Keratinocyte (primary cell): ENCODE measurements around the gene SLC6A3. TPM values are rescaled to one million over a fixed set of nuclear protein-coding genes. Genes with fewer than 3 reads are reported as not detected.

ENCODE experiments used
- DNase-seq: peaks from one replicate; pipeline ENCODE4 v3.0.0-alpha.2; 2011; ENCODE audit warnings: low read depth, missing footprints, low spot score
- FAIRE-seq: peaks from 2 replicates; lab custom pipeline; 2011; peaks lifted over from hg19 to GRCh38; lab: Jason Lieb, UNC
- H2AFZ ChIP-seq: 2 replicates; pipeline ENCODE4 v1.6.0; 2012; ENCODE audit warnings: low read length, control low read depth, inconsistent platforms; ENCODE audit not compliant: control insufficient read depth
- H3K27ac ChIP-seq: 2 replicates; pipeline ENCODE4 v1.5.1; 2011; ENCODE audit warnings: low read length; ENCODE audit not compliant: control insufficient read depth, insufficient read depth
- H3K27me3 ChIP-seq: 3 replicates; pipeline ENCODE4 v1.6.0; 2011; ENCODE audit warnings: low read length; ENCODE audit not compliant: control insufficient read depth, insufficient read depth; ENCODE audit errors: extremely low read depth
- H3K36me3 ChIP-seq, 2 experiments: 2 replicates in 1 of 2; 3 replicates in 1 of 2; pipeline ENCODE4 v1.5.1; 2011; ENCODE audit warnings: low read length in 2 of 2, mild to moderate bottlenecking in 1 of 2; ENCODE audit not compliant: control insufficient read depth in 2 of 2, insufficient read depth in 2 of 2; ENCODE audit errors: extremely low read depth in 1 of 2
- H3K4me1 ChIP-seq: 3 replicates; pipeline ENCODE4 v1.5.1; 2011; ENCODE audit warnings: low read length; ENCODE audit not compliant: control insufficient read depth, insufficient read depth; ENCODE audit errors: extremely low read depth
- H3K4me2 ChIP-seq: 3 replicates; pipeline ENCODE4 v1.6.0; 2011; ENCODE audit warnings: low read depth, low read length; ENCODE audit not compliant: control insufficient read depth, insufficient read depth; ENCODE audit errors: extremely low read depth
- H3K4me3 ChIP-seq, 3 experiments: fragments of 200-600 bp in 1 of 3; sonication (generic) in 1 of 3; 2 replicates in 2 of 3; 3 replicates in 1 of 3; pipeline ENCODE4 v1.5.1; 2011 to 2016; ENCODE audit warnings: low read length in 3 of 3, mild to moderate bottlenecking in 3 of 3, control low read depth in 2 of 3, inconsistent platforms in 1 of 3, low read depth in 1 of 3, mixed read lengths in 1 of 3, mixed run types in 1 of 3, moderate library complexity in 1 of 3; ENCODE audit not compliant: control insufficient read depth in 2 of 3, insufficient read depth in 2 of 3; ENCODE audit errors: extremely low read depth in 1 of 3
- H3K79me2 ChIP-seq: 2 replicates; pipeline ENCODE4 v1.6.0; 2012; ENCODE audit warnings: low read length; ENCODE audit not compliant: control insufficient read depth, insufficient read depth
- H3K9ac ChIP-seq: 3 replicates; pipeline ENCODE4 v1.6.0; 2011; ENCODE audit warnings: low read length; ENCODE audit not compliant: control insufficient read depth, insufficient read depth; ENCODE audit errors: extremely low read depth
- H3K9me1 ChIP-seq: 3 replicates; pipeline ENCODE4 v1.6.0; 2011; ENCODE audit warnings: low read length; ENCODE audit not compliant: control insufficient read depth, insufficient read depth; ENCODE audit errors: extremely low read depth
- H3K9me3 ChIP-seq: 2 replicates; pipeline ENCODE4 v1.5.1; 2012; ENCODE audit warnings: low read depth, low read length; ENCODE audit not compliant: control insufficient read depth
- H4K20me1 ChIP-seq: 3 replicates; pipeline ENCODE4 v1.6.0; 2011; ENCODE audit warnings: low read length; ENCODE audit not compliant: control insufficient read depth, insufficient read depth; ENCODE audit errors: extremely low read depth
- CTCF ChIP-seq, 3 experiments: IDR thresholded peaks in 1 of 3; conservative IDR thresholded peaks in 1 of 3; optimal IDR thresholded peaks in 1 of 3; 2 replicates in 2 of 3; 3 replicates in 1 of 3; pipeline versions ENCODE3 to v1.5.1; 2011; ENCODE audit warnings: low read length in 3 of 3, mild to moderate bottlenecking in 3 of 3, moderate library complexity in 2 of 3, control low read depth in 1 of 3, inconsistent platforms in 1 of 3; ENCODE audit not compliant: insufficient read depth in 2 of 3; ENCODE audit errors: extremely low read depth in 1 of 3
- EZH2 ChIP-seq: IDR thresholded peaks from one replicate; pipeline ENCODE4 v1.6.1; 2012; ENCODE audit warnings: inconsistent platforms, mild to moderate bottlenecking, low read length, moderate library complexity
- dilution Hi-C: fragments of 300-500 bp; cut with MboI; formaldehyde crosslinking; loops from one replicate; pipeline ENCODE4 v1.7.0; 2020; ENCODE audit warnings: low sequenced_read_pairs; ENCODE audit not compliant: extremely low pct_ligation_motif_present
- polyA plus RNA-seq, 5 experiments: library from polyadenylated mRNA; depleted of rRNA in 3 of 5; stranded (reverse) in 3 of 5; stranded (forward) in 1 of 5; unstranded in 1 of 5; fragments of >200 nt; gene quantifications; 1 replicate in 1 of 5; 2 replicates in 3 of 5; 3 replicates in 1 of 5; pipeline versions ENCODE4 v1.2.1 to v1.2.3, GENCODE V29; 2011 to 2012; ENCODE audit warnings: missing spikeins in 2 of 5, low read depth in 1 of 5, low replicate concordance in 1 of 5

SLC6A3 gene
- polyA plus RNA-seq, 1 donor (not counting 4 experiments of a cell fraction or from before 2014, with no cell fraction given) = 0.03 TPM

- H4K20me1 ChIP-seq = no peaks in the 10 kb centered on the region
- H3K27ac ChIP-seq = no peak overlapping the region
- no peak overlapping the region for H2AFZ ChIP-seq
- peaks cover 11% of the 10 kb centered on the region for H3K27me3 ChIP-seq
- H3K79me2 ChIP-seq = no peaks in the 10 kb centered on the region
- H3K36me3 ChIP-seq = no peaks in the 10 kb centered on the region
- H3K9ac ChIP-seq = no peak overlapping the region
- dilution Hi-C loops = no loop called here
- DNase-seq = no peak
- no peak for TF ChIP-seq EZH2
- TF ChIP-seq CTCF (optimal IDR thresholded peaks at IDR 0.05 in 1 of 3, IDR thresholded peaks at IDR 0.05 in 1 of 3, conservative IDR thresholded peaks at IDR 0.05 in 1 of 3; ENCODE audit: extremely low read depth in 1 of 3, insufficient read depth in 2 of 3, low read length in 3 of 3) = no peak
- no peaks in the 10 kb centered on the region for H3K4me1 ChIP-seq
- peaks cover 3% of the 10 kb centered on the region for H3K9me3 ChIP-seq
- no peak for FAIRE-seq
- H3K9me1 ChIP-seq = no peaks in the 10 kb centered on the region
- no peak overlapping the region for H3K4me2 ChIP-seq
- H3K4me3 ChIP-seq = no peak overlapping the region
Measured at GRCh38 chr5:1419476-1420210, 25.6 kb downstream of the SLC6A3 start.

DNA sequence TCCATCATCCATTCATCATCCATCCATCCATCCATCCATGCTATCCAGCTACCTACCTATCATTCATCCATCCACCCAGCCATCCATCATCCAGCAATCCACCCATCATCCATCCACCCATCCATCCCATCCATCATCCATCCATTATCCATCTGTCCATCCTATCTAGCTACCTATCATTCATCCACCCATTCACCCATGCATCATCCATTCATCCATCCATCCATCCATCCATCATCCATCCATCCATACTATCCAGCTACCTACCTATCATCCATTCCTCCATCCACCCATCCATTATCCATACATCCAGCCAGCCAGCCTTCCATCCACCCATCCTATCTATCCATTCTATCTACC, 26.3 kb downstream of the SLC6A3 start:
- dilution Hi-C loops = no loop called here
- peaks cover 13% of the 10 kb centered on the region for H3K27me3 ChIP-seq
- FAIRE-seq = no peak

More for the DNA sequence above, 26.3 kb downstream of the SLC6A3 start:
- H4K20me1 ChIP-seq = no peaks in the 10 kb centered on the region
- no peak overlapping the region for H3K4me2 ChIP-seq
- H3K4me3 ChIP-seq = no peak overlapping the region
- no peak overlapping the region for H3K27ac ChIP-seq
- H3K36me3 ChIP-seq = no peaks in the 10 kb centered on the region
- no peak for TF ChIP-seq CTCF (optimal IDR thresholded peaks at IDR 0.05 in 1 of 3, IDR thresholded peaks at IDR 0.05 in 1 of 3, conservative IDR thresholded peaks at IDR 0.05 in 1 of 3; ENCODE audit: extremely low read depth in 1 of 3, insufficient read depth in 2 of 3, low read length in 3 of 3)
- no peak overlapping the region for H2AFZ ChIP-seq
- H3K9me1 ChIP-seq = no peaks in the 10 kb centered on the region
- no peak for DNase-seq
- no peaks in the 10 kb centered on the region for H3K4me1 ChIP-seq
- peaks cover 3% of the 10 kb centered on the region for H3K9me3 ChIP-seq
- H3K79me2 ChIP-seq = no peaks in the 10 kb centered on the region
- H3K9ac ChIP-seq = no peak overlapping the region
